Measurements from ENCODE around the gene CEP162.

DNA sequence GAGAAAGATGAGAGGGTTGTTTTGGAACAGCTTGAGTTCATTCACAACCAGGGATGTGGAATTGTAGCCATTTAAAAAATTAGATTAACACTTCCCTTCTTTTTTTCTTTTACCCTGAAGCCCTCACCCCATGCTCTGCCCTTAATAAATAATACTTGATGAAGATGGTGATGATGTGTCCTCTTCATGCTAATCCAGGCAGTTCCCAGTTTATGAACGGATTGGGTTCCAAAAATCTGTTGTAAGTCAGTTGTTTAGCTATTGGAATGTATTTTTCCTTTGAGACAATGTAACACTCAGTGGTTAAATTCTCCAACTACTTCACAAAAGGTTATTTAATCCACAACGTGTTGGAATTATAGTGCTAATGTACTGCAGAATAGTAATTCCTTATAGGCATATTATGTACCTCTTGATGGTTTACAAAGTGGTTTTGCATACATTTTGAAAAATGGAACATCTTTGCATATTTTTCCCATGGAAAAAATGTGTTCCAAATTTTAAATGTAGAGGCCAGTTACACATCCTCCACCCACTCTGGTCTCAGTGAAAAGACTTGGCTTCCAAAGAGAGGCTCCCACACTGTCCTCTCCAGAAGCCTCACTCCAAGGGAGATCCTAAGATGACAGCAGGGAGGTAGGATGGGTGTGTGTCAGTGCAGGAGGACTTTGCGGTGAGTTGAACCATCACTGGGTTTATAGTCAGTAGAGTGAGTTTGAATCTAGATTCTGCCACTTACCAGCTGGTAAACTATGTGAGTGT, 45.8 kb upstream of the CEP162 start:
- TF ChIP-seq, protein P1, sequence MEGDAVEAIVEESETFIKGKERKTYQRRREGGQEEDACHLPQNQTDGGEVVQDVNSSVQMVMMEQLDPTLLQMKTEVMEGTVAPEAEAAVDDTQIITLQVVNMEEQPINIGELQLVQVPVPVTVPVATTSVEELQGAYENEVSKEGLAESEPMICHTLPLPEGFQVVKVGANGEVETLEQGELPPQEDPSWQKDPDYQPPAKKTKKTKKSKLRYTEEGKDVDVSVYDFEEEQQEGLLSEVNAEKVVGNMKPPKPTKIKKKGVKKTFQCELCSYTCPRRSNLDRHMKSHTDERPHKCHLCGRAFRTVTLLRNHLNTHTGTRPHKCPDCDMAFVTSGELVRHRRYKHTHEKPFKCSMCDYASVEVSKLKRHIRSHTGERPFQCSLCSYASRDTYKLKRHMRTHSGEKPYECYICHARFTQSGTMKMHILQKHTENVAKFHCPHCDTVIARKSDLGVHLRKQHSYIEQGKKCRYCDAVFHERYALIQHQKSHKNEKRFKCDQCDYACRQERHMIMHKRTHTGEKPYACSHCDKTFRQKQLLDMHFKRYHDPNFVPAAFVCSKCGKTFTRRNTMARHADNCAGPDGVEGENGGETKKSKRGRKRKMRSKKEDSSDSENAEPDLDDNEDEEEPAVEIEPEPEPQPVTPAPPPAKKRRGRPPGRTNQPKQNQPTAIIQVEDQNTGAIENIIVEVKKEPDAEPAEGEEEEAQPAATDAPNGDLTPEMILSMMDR (IDR thresholded peaks at IDR 0.05) = no peak
- no peak for TF ChIP-seq PRRX2 (CRISPR knock-in tag; IDR thresholded peaks at IDR 0.05)
- no peak for TF ChIP-seq ATF1 (CRISPR knock-in tag; IDR thresholded peaks at IDR 0.05)
- TF ChIP-seq JUN (CRISPR knock-in tag; IDR thresholded peaks at IDR 0.05) = no peak
- TF ChIP-seq CREM (CRISPR knock-in tag; IDR thresholded peaks at IDR 0.05) = no peak
- no peak for TF ChIP-seq ZNF512 (CRISPR knock-in tag; IDR thresholded peaks at IDR 0.05; ENCODE audit: borderline replicate concordance)
- TF ChIP-seq, protein P2, sequence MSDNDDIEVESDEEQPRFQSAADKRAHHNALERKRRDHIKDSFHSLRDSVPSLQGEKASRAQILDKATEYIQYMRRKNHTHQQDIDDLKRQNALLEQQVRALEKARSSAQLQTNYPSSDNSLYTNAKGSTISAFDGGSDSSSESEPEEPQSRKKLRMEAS (CRISPR knock-in tag; IDR thresholded peaks at IDR 0.05) = no peak
- TF ChIP-seq, protein P3, sequence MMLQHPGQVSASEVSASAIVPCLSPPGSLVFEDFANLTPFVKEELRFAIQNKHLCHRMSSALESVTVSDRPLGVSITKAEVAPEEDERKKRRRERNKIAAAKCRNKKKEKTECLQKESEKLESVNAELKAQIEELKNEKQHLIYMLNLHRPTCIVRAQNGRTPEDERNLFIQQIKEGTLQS (CRISPR knock-in tag; conservative IDR thresholded peaks at IDR 0.05) = no peak
- TF ChIP-seq PREB (CRISPR knock-in tag; IDR thresholded peaks at IDR 0.05; ENCODE audit: borderline replicate concordance) = no peak
- no peak for TF ChIP-seq HMGXB4 (CRISPR knock-in tag; IDR thresholded peaks at IDR 0.05)
- TF ChIP-seq SP1 (CRISPR knock-in tag; conservative IDR thresholded peaks at IDR 0.05) = no peak
- no peak for TF ChIP-seq NR1H2 (CRISPR knock-in tag; IDR thresholded peaks at IDR 0.05)
- TF ChIP-seq FOXP4 (CRISPR knock-in tag; IDR thresholded peaks at IDR 0.05) = no peak
- no peak for TF ChIP-seq ERG (CRISPR knock-in tag; IDR thresholded peaks at IDR 0.05)

All from WTC11 (cell line).